ENCODE data around the gene NUDCD3. TPM values are rescaled to one million over a fixed set of nuclear protein-coding genes. Genes with fewer than 3 reads are reported as not detected.

Gene NUDCD3
- total RNA-seq, 4 donors from 2014 or later, result 57.0 to 92.3 (median 75.2) TPM

DNA sequence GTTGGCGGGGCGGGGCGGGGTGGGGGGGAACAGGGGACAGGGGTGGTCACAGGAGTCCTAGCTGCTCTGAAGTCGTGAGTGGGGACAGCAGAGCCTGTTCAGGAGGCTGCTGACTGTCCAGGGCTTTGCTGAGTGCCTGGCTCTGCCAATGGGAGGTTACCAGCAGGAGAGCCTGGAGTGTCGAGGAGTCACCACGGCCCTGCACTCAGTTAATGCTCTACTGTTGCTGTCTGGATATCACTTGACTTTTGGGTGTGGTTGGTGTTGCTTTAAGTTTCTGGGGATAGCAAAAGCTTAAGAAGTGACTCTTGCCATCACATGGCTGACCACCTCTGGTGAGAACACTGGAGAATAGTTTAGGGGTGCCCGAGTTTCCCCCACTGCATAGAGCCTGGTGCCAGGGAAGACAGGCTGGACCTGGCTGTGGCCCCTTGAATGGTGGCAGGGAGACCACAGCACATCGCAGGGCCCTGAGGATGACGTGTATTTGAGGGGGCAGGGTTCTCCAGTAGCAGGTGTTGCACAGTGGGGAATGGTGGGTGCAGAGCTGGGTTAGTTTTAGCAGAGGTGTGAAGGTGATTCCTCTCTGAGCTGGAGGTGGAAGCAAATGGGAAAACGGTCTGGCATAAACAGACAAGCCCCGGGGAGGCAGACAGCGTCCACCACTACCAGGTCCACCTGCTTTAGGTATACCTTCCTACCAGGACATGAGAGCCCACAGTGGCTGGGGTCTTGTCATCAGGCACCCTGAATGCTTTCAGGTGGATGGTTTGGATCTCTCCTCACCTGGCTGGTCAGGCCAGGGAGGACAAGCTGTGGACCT, 110.9 kb downstream of the NUDCD3 start:
- peaks cover 0 to 39% of the 10 kb centered on the region in 2 donors for H3K36me3 ChIP-seq
- H3K27me3 ChIP-seq, result peaks cover 2% of the 10 kb centered on the region
- H3K27ac ChIP-seq, result no peak overlapping the region
- no peaks in the 10 kb centered on the region for H3K9me3 ChIP-seq
- peaks cover 0 to 6% (median 0%) of the 10 kb centered on the region in 3 donors for H3K4me1 ChIP-seq
- ATAC-seq, result no peak
- 60 to 78% methylated on average over 1 to 11 of the region's 12 CpGs for WGBS, 2 donors (ENCODE audit: low coverage in 1 of 2)
- TF ChIP-seq CTCF (IDR thresholded peaks at IDR 0.05), result no peak
- no peak for TF ChIP-seq EP300 (IDR thresholded peaks at IDR 0.05)
- no peak for TF ChIP-seq POLR2AphosphoS5 (IDR thresholded peaks at IDR 0.05)
- no peak for TF ChIP-seq POLR2A (IDR thresholded peaks at IDR 0.05)
- H3K4me3 ChIP-seq, result no peak overlapping the region

- H3K36me3 ChIP-seq, result peaks cover 0 to 31% of the 10 kb centered on the region in 2 donors
- WGBS, 2 donors (ENCODE audit: low coverage in 1 of 2), result 46 to 86% methylated on average over 1 to 3 of the region's 3 CpGs
- no peak for TF ChIP-seq EP300 (IDR thresholded peaks at IDR 0.05)
- no peak for TF ChIP-seq POLR2A (IDR thresholded peaks at IDR 0.05)
- TF ChIP-seq CTCF (IDR thresholded peaks at IDR 0.05), result no peak
- no peak for TF ChIP-seq POLR2AphosphoS5 (IDR thresholded peaks at IDR 0.05)
- H3K27me3 ChIP-seq, result peaks cover 10% of the 10 kb centered on the region
- H3K9me3 ChIP-seq, result no peaks in the 10 kb centered on the region
- peaks cover 0 to 5% (median 0%) of the 10 kb centered on the region in 3 donors for H3K4me1 ChIP-seq
- H3K4me3 ChIP-seq, result no peak overlapping the region
- ATAC-seq, result no peak
- H3K27ac ChIP-seq, result no peak overlapping the region
Observed at GRCh38 chr7:44378744-44379143, 111.7 kb downstream of the NUDCD3 start.

GRCh38 chr7:44377681-44378421, 112.6 kb downstream of the NUDCD3 start:
- peaks cover 16% of the 10 kb centered on the region for H3K27me3 ChIP-seq
- H3K27ac ChIP-seq, result no peak overlapping the region
- no peaks in the 10 kb centered on the region for H3K4me1 ChIP-seq
- H3K36me3 ChIP-seq, result peaks cover 0 to 22% of the 10 kb centered on the region in 2 donors
- no peaks in the 10 kb centered on the region for H3K9me3 ChIP-seq
- TF ChIP-seq EP300 (IDR thresholded peaks at IDR 0.05), result no peak
- no peak for TF ChIP-seq POLR2A (IDR thresholded peaks at IDR 0.05)
- no peak for TF ChIP-seq CTCF (IDR thresholded peaks at IDR 0.05)
- TF ChIP-seq POLR2AphosphoS5 (IDR thresholded peaks at IDR 0.05), result no peak
- no peak overlapping the region for H3K4me3 ChIP-seq
- WGBS, 2 donors (ENCODE audit: low coverage in 1 of 2), result 100% methylated on average over 1 to 2 of the region's 5 CpGs
- ATAC-seq, result no peak

DNA sequence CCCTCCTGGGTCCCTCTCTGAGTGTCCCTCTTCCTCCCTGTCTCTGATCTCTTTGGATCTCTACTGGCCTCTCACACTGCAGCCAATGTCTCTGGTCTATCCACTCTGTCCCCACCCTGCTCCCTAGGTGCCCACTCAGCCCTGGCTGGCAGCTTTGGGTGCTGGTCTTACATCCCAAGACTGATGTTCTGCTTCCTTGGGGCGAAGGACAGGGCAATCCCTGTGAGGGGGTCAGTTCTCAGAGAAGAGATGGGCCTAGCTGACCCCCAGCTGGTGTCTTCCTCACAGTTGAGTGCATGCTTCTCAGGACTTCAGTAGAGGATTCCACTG, 113.4 kb downstream of the NUDCD3 start:
- TF ChIP-seq POLR2AphosphoS5 (IDR thresholded peaks at IDR 0.05) (no peak), POLR2A (IDR thresholded peaks at IDR 0.05) (no peak), EP300 (IDR thresholded peaks at IDR 0.05) (no peak), CTCF (IDR thresholded peaks at IDR 0.05) (no peak)
- Histone ChIP-seq H3K4me1 (no peaks in the 10 kb centered on the region), H3K36me3 (peaks cover 0 to 16% of the 10 kb centered on the region in 2 donors), H3K4me3 (no peak overlapping the region), H3K27ac (no peak overlapping the region), H3K27me3 (peaks cover 16% of the 10 kb centered on the region), H3K9me3 (no peaks in the 10 kb centered on the region)
- ATAC-seq, result no peak
- WGBS, 2 donors (ENCODE audit: low coverage in 1 of 2), result no CpG with 5 or more reads among the region's 1 CpG

All from gastroesophageal sphincter (tissue), 4 donors.